Smooth muscle cell (in vitro differentiated cells): ENCODE data around the gene SORCS2. TPM values are rescaled to one million over a fixed set of nuclear protein-coding genes. Genes with fewer than 3 reads are reported as not detected.

Experiments used
- DNase-seq: peaks from one replicate; lab custom pipeline; 2025; ENCODE audit not compliant: unreplicated experiment; lab: John Stamatoyannopoulos, UW
- H2AFZ ChIP-seq: fragments of 200-600 bp; sonication (generic); 2 replicates; pipeline ENCODE4 v1.6.0; 2016; ENCODE audit warnings: antibody characterized with exemption, low read depth, mild to moderate bottlenecking
- H3F3A ChIP-seq: fragments of 200-600 bp; sonication (generic); 2 replicates; pipeline ENCODE4 v1.6.0; 2017; ENCODE audit warnings: antibody characterized with exemption, low read depth
- H3K27ac ChIP-seq: fragments of 200-600 bp; sonication (generic); 2 replicates; pipeline ENCODE4 v1.5.1; 2016; ENCODE audit warnings: low read depth, mild to moderate bottlenecking
- H3K27me3 ChIP-seq: fragments of 200-600 bp; sonication (generic); 2 replicates; pipeline ENCODE4 v1.6.1; 2016; ENCODE audit warnings: low read depth, mild to moderate bottlenecking
- H3K36me3 ChIP-seq: fragments of 200-600 bp; sonication (generic); 2 replicates; pipeline ENCODE4 v1.5.1; 2016; ENCODE audit warnings: low read depth
- H3K4me1 ChIP-seq: fragments of 200-600 bp; sonication (generic); 2 replicates; pipeline ENCODE4 v1.5.1; 2016; ENCODE audit warnings: low read depth
- H3K4me2 ChIP-seq: fragments of 200-600 bp; sonication (generic); 2 replicates; pipeline ENCODE4 v1.6.0; 2016; ENCODE audit warnings: mild to moderate bottlenecking
- H3K4me3 ChIP-seq: fragments of 200-600 bp; sonication (generic); 2 replicates; pipeline ENCODE4 v1.5.1; 2016; ENCODE audit warnings: mild to moderate bottlenecking
- H3K79me2 ChIP-seq: fragments of 200-600 bp; sonication (generic); 2 replicates; pipeline ENCODE4 v1.6.0; 2016; ENCODE audit warnings: low read depth, mild to moderate bottlenecking
- H3K9ac ChIP-seq: fragments of 200-600 bp; sonication (generic); 2 replicates; pipeline ENCODE4 v1.6.0; 2016; ENCODE audit warnings: low read depth
- H3K9me3 ChIP-seq: fragments of 200-600 bp; sonication (generic); replicated peaks from 2 replicates; pipeline ENCODE4 v1.5.1; 2016; ENCODE audit warnings: low read depth
- H4K20me1 ChIP-seq: fragments of 200-600 bp; sonication (generic); 2 replicates; pipeline ENCODE4 v1.6.0; 2016; ENCODE audit warnings: low read depth
- WGBS: methylation state at CpG from one replicate; pipeline ENCODE4 v1.1.7; 2016; ENCODE audit warnings: low lambda C conversion rate; 5-methylcytosine and 5-hydroxymethylcytosine counted together
- polyA plus RNA-seq: library from polyadenylated mRNA; unstranded; fragments of >200 nt; fragmentation: Nextera tagmentation; extraction: Ambion mirVana; gene quantifications from 2 replicates; pipeline ENCODE4 v1.2.1, GENCODE V29; 2016
- total RNA-seq: library from RNA; depleted of rRNA; stranded (reverse); fragments of >200 nt; gene quantifications from 2 replicates; pipeline ENCODE4 v1.2.3, GENCODE V29; 2014
- TF ChIP-seq, protein P1 (sequence below): fragments of 200-600 bp; sonication (generic); IDR thresholded peaks from 2 replicates; pipeline ENCODE4 v1.5.1; 2017; ENCODE audit warnings: borderline replicate concordance, mild to moderate bottlenecking, antibody characterized with exemption; ENCODE audit not compliant: insufficient read depth, poor library complexity, severe bottlenecking

SORCS2 gene
- total and polyA plus RNA-seq, 2 experiments from 2014 or later = 5.2 to 9.3 TPM

DNA sequence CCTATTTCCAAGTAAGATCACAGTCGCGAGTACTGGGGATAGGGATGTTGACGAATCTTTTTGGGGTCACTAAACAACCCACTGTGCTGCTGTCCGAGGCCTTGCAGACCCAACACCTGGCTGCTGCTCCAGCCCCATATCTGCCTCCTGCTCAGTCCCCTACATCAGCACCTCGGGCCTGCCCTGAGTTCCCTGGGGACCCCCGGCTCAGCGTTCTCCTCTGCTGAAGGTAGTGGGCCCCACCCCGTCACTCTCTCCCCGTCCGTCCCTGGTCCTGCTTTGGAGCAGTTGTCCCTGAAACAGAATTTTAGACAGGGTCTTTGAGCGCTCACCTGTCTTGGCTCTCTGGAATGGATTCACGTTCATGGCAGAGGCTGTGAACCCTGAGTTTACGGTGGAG, 444.8 kb downstream of the SORCS2 start:
- Histone ChIP-seq H3K4me3 (no peak overlapping the region), H3K27ac (no peak overlapping the region), H3K36me3 (no peaks in the 10 kb centered on the region), H4K20me1 (no peaks in the 10 kb centered on the region), H3K27me3 (no peaks in the 10 kb centered on the region), H3K9ac (no peak overlapping the region), H2AFZ (no peak overlapping the region), H3K4me2 (no peak overlapping the region), H3K9me3 (no peaks in the 10 kb centered on the region), H3K79me2 (no peaks in the 10 kb centered on the region), H3K4me1 (no peaks in the 10 kb centered on the region), H3F3A (no peaks in the 10 kb centered on the region)
- WGBS = 93% methylated on average over 13 of the region's 13 CpGs
- TF ChIP-seq, protein P1, sequence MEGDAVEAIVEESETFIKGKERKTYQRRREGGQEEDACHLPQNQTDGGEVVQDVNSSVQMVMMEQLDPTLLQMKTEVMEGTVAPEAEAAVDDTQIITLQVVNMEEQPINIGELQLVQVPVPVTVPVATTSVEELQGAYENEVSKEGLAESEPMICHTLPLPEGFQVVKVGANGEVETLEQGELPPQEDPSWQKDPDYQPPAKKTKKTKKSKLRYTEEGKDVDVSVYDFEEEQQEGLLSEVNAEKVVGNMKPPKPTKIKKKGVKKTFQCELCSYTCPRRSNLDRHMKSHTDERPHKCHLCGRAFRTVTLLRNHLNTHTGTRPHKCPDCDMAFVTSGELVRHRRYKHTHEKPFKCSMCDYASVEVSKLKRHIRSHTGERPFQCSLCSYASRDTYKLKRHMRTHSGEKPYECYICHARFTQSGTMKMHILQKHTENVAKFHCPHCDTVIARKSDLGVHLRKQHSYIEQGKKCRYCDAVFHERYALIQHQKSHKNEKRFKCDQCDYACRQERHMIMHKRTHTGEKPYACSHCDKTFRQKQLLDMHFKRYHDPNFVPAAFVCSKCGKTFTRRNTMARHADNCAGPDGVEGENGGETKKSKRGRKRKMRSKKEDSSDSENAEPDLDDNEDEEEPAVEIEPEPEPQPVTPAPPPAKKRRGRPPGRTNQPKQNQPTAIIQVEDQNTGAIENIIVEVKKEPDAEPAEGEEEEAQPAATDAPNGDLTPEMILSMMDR = no peak
- no peak for DNase-seq

DNA sequence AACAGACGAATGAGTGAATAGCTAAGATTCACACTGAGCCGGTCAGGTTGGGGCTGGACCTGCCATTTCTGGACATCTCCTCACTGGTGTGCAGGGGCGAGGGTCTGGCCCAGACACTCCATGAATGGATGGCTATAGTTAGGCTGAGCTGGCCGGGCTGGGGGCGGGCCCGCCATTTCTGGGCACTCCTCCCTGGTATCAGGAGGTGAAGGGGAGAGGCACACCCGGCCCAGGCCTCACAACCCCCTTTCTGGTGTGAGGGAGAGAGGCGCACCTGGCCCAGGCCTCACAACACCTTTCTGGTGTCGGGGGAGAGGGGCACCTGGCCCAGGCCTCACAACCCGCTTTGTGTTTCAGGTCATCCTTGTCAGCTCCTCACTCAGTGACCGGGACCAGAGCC, 445.6 kb downstream of the SORCS2 start:
- H3K36me3 ChIP-seq = no peaks in the 10 kb centered on the region
- 97% methylated on average over 11 of the region's 11 CpGs for WGBS

DNA sequence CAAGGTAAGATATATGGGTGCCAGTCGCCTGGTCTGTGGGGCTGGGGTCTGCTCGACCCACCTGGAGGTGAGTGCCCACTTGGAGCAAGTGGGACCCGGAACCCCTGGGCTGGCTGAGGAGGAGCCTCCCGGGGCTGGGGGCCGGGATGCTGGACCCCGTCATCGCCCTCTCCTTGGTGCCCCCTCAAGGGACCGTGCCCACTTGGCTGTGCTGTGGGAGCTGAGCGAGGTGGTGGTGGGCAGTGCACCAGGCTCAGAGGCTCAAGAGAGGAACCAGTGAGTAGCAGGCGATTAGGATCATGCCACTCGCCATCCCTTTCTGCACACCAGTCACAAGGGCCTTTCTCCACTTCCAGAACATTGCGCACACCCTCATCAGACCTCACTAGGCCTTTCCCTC, 446.2 kb downstream of the SORCS2 start:
- Histone ChIP-seq H3K27me3 (peaks cover 6% of the 10 kb centered on the region), H3K79me2 (no peaks in the 10 kb centered on the region), H2AFZ (no peak overlapping the region), H4K20me1 (no peaks in the 10 kb centered on the region), H3K27ac (no peak overlapping the region), H3K36me3 (no peaks in the 10 kb centered on the region), H3K9ac (no peak overlapping the region), H3K4me3 (no peak overlapping the region), H3F3A (no peaks in the 10 kb centered on the region), H3K9me3 (no peaks in the 10 kb centered on the region), H3K4me2 (no peak overlapping the region), H3K4me1 (no peaks in the 10 kb centered on the region)
- 93% methylated on average over 12 of the region's 12 CpGs for WGBS
- TF ChIP-seq, protein P1 = no peak
- no peak for DNase-seq

More for the DNA sequence above, 445.6 kb downstream of the SORCS2 start:
- no peak for DNase-seq
- H3K4me3 ChIP-seq = no peak overlapping the region
- TF ChIP-seq, protein P1 = no peak
- no peak overlapping the region for H3K9ac ChIP-seq
- H2AFZ ChIP-seq = no peak overlapping the region
- peaks cover 1% of the 10 kb centered on the region for H3K27me3 ChIP-seq
- no peaks in the 10 kb centered on the region for H3K79me2 ChIP-seq
- no peaks in the 10 kb centered on the region for H3K4me1 ChIP-seq
- H3K9me3 ChIP-seq = no peaks in the 10 kb centered on the region
- no peak overlapping the region for H3K27ac ChIP-seq
- H4K20me1 ChIP-seq = no peaks in the 10 kb centered on the region
- no peaks in the 10 kb centered on the region for H3F3A ChIP-seq
- H3K4me2 ChIP-seq = no peak overlapping the region

DNA sequence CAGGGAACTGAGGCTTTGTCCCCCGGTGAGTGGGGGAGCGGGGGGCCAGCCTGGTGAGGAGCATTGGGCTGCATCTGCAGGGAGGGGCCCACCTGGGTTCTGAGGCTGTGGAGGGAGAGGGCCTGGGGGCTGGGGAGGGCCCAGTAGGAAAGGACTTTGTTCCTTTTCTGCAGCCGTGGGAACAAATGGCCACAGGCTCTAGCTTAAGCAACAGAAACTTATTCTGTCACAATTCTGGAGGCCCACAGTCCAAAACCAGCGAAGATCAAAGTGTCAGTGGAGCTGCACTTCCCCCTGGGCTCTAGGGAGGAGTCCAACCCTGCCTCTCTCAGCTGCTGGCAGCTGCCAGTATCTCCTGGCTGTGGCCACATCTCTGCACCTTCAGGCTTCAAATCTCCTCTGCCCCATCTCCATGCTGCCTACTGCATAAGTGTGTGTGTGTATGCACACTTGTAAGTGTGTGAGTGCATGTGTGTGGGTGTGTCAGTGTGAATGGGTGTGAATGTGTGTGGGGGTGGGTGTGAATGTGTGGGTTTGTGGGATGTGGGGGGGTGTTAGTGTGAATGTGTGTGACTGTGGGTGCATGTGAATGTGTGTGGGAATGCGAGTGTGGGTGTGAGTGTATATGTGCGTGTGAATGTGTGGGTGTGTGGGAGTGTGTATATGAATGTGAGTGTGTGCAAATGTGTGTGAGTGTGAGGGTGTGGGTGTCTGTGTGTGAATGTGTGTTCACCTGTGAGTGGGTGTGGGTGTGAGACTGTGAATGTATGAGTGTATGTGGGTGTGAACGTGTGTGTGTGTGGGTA, 446.8 kb downstream of the SORCS2 start:
- H3K9me3 ChIP-seq = no peaks in the 10 kb centered on the region
- TF ChIP-seq, protein P1 = no peak
- H3K27ac ChIP-seq = no peak overlapping the region
- no peaks in the 10 kb centered on the region for H3K36me3 ChIP-seq
- H3K79me2 ChIP-seq = no peaks in the 10 kb centered on the region
- DNase-seq = no peak
- no peak overlapping the region for H3K9ac ChIP-seq
- peaks cover 6% of the 10 kb centered on the region for H3K27me3 ChIP-seq
- no peak overlapping the region for H3K4me2 ChIP-seq
- no peaks in the 10 kb centered on the region for H3K4me1 ChIP-seq
- H4K20me1 ChIP-seq = no peaks in the 10 kb centered on the region
- no peaks in the 10 kb centered on the region for H3F3A ChIP-seq
- WGBS = 95% methylated on average over 7 of the region's 7 CpGs
- H3K4me3 ChIP-seq = no peak overlapping the region
- H2AFZ ChIP-seq = no peak overlapping the region
